HG03103 (cell line): ENCODE results near the gene MTMR4.
"Not testable (repeated sequence)": the region's sequence is repeated elsewhere in the genome, so short reads cannot be mapped to it uniquely, and the experiment has no call there.

Source experiments
- ATAC-seq: cut with Tn5 transposase; IDR thresholded peaks from one replicate; pipeline ENCODE4 v1.9.1; 2021; ENCODE audit warnings: low read depth; ENCODE audit not compliant: unreplicated experiment

Gene MTMR4

GRCh38 chr17:58527306-58527705 is 12.9 kb upstream of the MTMR4 start:
- ATAC-seq = no peak

- ATAC-seq = no peak
These were observed 10.8 kb upstream of the MTMR4 start for GRCh38 chr17:58525239-58525638.

DNA sequence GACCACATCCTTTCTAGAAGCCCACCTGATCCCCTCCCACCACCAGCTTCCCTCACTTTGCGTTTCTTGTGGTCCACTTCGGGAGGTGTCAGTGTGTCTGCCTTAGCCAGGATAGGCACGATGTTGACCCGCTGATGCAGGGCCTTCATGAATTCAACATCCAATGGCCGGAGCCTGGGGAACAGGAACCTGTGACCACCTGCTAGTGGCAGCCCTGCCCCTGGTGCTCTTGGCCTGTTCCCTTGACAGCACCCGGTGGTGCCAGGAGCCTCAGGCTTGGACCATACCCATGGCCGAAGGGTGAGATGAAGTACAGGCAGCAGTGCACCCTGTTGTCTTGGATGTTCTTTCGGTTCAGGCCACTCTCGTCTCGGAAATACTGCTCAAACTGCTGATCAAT is 7.2 kb upstream of the MTMR4 start:
- ATAC-seq = no peak

- no peak for ATAC-seq
These were observed 6.5 kb upstream of the MTMR4 start for GRCh38 chr17:58520843-58521430.

GRCh38 chr17:58517928-58518609 is 3.6 kb upstream of the MTMR4 start:
- peak; percentile 72 for ATAC-seq

- ATAC-seq = no peak
These were observed 3.0 kb upstream of the MTMR4 start for GRCh38 chr17:58517378-58517927.

GRCh38 chr17:58516644-58517377 is 2.4 kb upstream of the MTMR4 start:
- no peak for ATAC-seq

DNA sequence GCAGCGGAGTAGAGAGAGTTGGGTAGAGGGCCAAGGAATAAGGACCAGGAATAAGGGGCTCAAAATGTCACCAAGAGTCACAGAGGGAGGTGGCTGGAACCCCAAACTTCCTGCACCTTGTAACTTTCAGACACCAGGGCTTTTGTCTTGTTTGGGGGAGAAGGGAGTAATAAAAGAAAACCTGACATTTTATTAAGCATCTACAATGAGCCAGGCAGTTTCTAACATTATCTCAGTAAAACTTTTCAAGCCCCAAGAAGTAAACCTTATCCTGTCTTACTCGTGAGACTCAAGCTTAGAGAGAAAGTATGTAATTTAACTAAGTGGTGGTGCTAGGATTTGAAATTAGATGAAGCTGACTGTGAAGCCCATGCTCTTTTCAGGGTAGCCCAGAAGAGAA is 848 bp upstream of the MTMR4 start:
- ATAC-seq = no peak

DNA sequence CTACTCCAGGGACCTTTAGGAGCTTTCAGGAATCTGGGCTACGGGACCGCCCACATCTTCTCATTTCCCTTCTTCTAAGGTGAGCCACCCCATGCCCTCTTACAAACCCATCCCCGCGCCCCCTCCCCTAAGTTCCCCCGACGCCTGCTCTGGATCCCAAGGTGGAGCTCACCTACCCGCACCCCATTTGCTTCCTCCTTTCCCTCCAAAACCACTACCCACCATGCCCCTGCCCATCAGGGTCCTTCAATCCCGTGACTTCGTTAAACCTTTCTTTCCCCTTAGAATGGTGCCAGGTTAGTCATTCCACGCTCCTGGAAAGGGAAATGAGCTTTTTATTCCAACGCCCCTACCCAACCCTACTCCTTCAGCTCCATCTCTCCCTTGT is 326 bp upstream of the MTMR4 start:
- ATAC-seq = no peak

DNA sequence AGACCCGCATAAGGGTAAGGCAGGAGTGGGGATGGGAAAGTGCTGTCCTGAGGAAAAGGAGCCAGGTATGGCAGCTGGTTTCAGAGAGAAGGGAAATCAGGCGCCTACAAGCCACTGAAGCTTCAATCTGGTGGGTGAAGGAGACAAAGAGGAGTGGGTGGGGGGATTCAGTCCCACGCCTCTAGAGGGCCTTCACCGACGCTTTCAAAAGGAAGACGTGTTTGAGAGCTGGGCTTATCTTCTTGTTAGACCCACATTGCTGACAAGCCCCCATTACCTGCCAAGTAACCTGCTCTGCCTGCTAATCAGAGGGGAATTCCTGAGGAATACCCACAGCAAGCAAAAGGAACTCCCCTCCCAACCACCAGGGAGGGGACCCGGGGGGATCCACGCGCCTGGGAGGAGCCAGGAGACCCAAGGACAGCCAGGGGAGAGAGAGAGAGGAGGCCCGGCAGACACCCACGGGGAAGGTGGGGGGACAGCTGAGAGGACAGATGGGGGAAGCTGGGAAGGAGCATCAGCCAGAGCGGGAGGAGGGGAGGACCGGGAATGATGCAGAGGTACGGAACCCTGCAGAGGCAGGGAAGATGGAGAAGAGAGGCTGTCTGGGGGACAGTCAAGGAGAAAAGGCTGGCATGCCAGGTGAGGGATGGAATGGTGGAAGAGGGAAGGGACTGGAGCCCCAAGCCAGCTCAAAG is 1.0 kb downstream of the MTMR4 start:
- no peak for ATAC-seq

GRCh38 chr17:58510075-58510474 is 4.4 kb downstream of the MTMR4 start:
- ATAC-seq = no peak

GRCh38 chr17:58508341-58509067 is 5.9 kb downstream of the MTMR4 start:
- no peak for ATAC-seq

DNA sequence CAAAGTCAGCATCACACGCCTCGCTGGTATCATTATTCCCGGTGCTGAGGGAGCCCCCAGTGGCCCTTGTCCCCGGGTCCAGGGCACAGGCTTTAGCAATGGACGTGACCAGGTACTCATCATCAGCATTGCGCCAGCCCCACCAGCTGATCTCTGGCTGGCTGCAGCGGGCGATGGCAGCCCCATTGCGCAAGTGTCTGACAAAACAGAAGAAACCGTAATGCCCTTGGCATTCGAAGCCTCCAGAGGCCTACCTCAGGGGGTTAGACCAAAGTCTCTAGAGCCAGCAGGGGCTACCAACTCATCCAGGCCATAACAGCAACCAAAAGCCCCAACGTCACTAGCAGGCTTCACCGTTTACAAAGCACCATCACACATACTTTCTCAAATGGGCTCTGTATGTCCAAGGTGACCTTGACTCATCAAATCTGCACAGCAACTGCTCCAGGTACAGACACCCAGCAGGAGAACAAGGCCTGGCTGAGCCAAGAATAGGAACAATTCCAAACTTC is 7.3 kb downstream of the MTMR4 start:
- ATAC-seq = no peak

GRCh38 chr17:58506354-58507080 is 7.9 kb downstream of the MTMR4 start:
- no peak for ATAC-seq

DNA sequence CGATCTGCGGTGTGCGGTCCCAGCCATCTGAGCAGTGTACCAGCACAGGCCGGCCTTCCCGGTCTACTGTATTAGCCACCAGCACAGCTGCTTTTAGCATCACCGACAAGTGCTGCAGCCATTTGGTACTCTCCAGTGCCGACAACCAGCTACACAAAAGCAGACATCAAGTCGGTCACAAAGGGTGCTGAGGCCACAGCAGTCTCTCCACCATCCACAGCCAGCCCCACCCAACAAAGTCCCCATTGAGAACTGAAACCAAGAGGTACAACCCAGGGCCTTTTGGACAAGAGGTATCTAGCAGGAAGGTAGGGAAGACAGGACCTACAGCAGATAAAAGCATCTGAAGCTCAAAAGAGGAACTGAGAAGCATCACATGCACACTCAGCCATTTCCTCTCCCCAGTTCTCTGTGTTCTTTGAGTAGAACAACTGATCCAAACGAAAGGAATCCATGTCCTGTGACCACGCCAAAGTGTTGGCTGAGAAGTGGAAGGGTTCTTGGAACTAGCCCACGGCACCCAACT is 9.5 kb downstream of the MTMR4 start:
- peak; percentile 90 for ATAC-seq

GRCh38 chr17:58503866-58504265 is 10.6 kb downstream of the MTMR4 start:
- ATAC-seq = no peak

- ATAC-seq = not testable (repeated sequence)
These were observed 11.3 kb downstream of the MTMR4 start for GRCh38 chr17:58503134-58503533.

DNA sequence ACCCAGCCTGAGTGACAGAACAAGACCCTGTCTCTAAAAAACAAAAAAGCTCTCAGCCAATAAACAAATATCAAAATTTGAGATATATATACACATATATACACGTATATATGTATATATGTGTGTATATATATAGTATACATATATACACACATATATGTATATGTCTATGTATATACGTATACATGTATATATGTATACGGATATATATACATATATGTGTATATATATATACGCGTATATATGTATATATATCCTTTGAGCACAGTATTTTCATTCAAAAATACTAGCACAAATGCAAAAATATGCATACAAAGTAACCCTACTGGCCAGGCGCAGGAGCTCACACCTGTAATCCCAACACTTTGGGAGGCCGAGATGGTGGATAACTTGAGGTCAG is 13.0 kb downstream of the MTMR4 start:
- no peak for ATAC-seq

DNA sequence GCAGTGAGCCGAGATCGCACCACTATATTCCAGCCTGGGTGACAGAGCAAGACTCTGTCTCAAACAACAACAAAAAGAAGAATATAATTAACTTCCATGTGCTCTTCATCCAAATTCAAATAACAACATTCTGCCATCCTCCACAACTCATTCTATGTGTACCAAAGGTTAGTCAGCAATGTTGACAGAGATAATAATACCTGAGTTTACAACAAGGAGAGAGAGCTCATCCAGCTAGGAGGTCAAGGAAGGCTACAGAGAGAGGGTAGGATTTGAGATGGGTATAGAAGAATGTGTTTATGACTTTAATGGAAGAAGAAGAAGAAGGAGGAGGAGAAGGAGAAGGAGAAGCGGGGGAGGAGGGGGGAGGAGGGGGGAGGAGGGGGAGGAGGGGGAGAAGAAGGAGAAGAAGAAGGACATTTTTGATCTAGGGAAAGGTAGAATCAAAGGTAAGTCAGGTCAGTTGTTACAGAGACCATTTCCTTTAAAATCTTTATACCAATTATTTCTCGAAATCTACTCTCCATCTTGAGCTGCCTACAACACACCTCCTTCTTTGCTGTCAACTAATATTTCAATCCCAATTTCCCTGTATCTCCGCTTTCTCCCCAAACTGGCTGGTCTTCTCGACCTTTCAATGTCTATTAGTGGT is 16.1 kb downstream of the MTMR4 start:
- ATAC-seq = no peak
